ENCODE measurements around the gene NPHP4. TPM values are rescaled to one million over a fixed set of nuclear protein-coding genes. Genes with fewer than 3 reads are reported as not detected.

Gene NPHP4
- total RNA-seq, 1 experiment from 2014 or later: 5.3 TPM

- no peak for DNase-seq (ENCODE audit: low read depth)
Measured at GRCh38 chr1:5971471-5972197, 20.6 kb downstream of the NPHP4 start.

- DNase-seq (ENCODE audit: low read depth): no peak
Measured at GRCh38 chr1:5970610-5971273, 21.5 kb downstream of the NPHP4 start.

GRCh38 chr1:5969168-5969567 lies 23.1 kb downstream of the NPHP4 start:
- DNase-seq (ENCODE audit: low read depth): no peak

GRCh38 chr1:5968161-5968736 lies 24.0 kb downstream of the NPHP4 start:
- peak; percentile 57 for DNase-seq (ENCODE audit: low read depth)

- DNase-seq (ENCODE audit: low read depth): no peak
Measured at GRCh38 chr1:5967351-5968160, 24.7 kb downstream of the NPHP4 start.

- no peak for DNase-seq (ENCODE audit: low read depth)
Measured at GRCh38 chr1:5966543-5967205, 25.6 kb downstream of the NPHP4 start.

GRCh38 chr1:5965586-5966131 lies 26.6 kb downstream of the NPHP4 start:
- DNase-seq (ENCODE audit: low read depth): no peak

- DNase-seq (ENCODE audit: low read depth): no peak
Measured at GRCh38 chr1:5962265-5963105, 29.7 kb downstream of the NPHP4 start.

GRCh38 chr1:5961601-5962000 lies 30.6 kb downstream of the NPHP4 start:
- DNase-seq (ENCODE audit: low read depth): no peak

- no peak for DNase-seq (ENCODE audit: low read depth)
Measured at GRCh38 chr1:5960336-5960735, 31.9 kb downstream of the NPHP4 start.

- DNase-seq (ENCODE audit: low read depth): no peak
Measured at GRCh38 chr1:5959667-5960230, 32.5 kb downstream of the NPHP4 start.

GRCh38 chr1:5959087-5959486 lies 33.1 kb downstream of the NPHP4 start:
- DNase-seq (ENCODE audit: low read depth): no peak

GRCh38 chr1:5956022-5956830 lies 36.0 kb downstream of the NPHP4 start:
- no peak for DNase-seq (ENCODE audit: low read depth)

GRCh38 chr1:5955479-5955977 lies 36.7 kb downstream of the NPHP4 start:
- no peak for DNase-seq (ENCODE audit: low read depth)

- DNase-seq (ENCODE audit: low read depth): no peak
Measured at GRCh38 chr1:5954964-5955363, 37.3 kb downstream of the NPHP4 start.

- DNase-seq (ENCODE audit: low read depth): no peak
Measured at GRCh38 chr1:5953386-5953785, 38.8 kb downstream of the NPHP4 start.

GRCh38 chr1:5951846-5952410 lies 40.3 kb downstream of the NPHP4 start:
- no peak for DNase-seq (ENCODE audit: low read depth)

- DNase-seq (ENCODE audit: low read depth): no peak
Measured at GRCh38 chr1:5950994-5951785, 41.0 kb downstream of the NPHP4 start.
